GM19328 (cell line): ENCODE measurements around the gene NOTCH2.
"Not testable (repeated sequence)": the region's sequence is repeated elsewhere in the genome, so short reads cannot be mapped to it uniquely, and the experiment has no call there.

Experiments used
- ATAC-seq: cut with Tn5 transposase; IDR thresholded peaks from one replicate; pipeline ENCODE4 v1.9.1; 2021; ENCODE audit warnings: mild to moderate bottlenecking, moderate library complexity; ENCODE audit not compliant: unreplicated experiment

The NOTCH2 gene

DNA sequence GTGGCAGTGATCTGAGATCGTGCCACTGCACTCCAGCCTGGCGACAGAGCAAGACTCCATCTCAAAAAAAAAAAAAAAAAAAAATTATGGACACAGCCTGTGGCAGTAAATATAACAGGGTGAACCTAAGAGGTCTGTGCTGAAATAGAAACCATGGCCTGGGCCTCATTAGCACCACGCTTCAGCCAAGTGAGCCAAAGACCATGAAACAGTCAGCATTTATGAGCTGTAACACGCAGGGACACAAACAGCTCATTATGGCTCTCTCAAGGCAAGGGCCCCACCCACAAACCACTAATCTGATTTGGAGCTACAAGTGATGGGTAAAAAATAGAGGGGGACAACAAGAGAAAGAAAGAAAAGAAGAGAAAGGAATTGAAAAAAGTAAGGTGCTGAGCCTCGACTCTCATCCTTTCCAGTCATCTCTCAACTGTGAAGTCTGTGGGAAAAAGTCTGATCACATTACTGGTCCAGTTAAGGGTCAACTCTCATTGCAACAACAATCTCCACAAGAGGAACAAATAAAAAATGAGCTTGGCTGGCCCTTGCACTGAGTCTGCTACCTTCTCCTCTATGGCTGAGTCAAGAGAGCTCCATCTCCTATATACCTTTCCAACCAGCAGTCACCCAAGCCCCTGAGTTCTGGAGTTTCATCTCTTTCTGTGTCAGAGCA lies 93.7 kb downstream of the NOTCH2 start:
- ATAC-seq: not testable (repeated sequence)

DNA sequence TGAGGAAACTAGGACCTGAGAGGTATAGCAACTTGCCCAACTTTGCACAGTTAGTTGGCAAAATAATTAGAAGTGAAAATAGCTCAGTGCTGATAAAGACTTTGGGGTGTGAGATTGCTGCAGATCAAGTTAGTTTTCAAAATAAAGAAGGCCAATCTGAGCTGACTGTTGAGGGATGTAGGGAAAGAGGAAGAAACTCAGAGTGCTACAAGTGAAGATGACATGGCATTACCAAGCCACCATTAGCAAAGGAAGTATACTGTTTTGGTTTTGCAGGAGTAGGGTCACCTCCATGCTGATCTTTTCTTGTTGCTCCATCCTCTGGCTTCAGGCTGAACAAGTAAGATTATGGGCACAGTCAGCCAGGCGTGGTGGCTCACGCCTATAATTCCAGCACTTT lies 94.5 kb downstream of the NOTCH2 start:
- ATAC-seq: no peak

DNA sequence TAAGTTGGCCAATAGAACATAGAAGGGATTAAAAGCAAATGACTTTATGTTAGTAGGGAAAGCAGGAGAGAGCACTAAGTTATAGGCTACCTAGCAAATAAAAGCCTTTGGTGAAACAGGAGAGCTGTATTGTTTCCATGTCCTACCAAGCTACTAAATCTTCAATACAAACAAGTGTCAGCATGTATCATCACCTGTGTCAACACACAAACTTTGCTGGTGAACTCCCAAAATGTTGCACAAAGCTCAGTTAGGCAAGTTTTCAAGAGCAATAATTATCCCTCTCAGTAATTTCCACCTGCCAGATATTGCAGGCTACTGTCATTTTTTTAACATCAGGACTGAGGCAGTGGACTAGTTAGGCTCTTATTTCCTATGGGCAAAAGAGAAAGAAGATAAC lies 95.4 kb downstream of the NOTCH2 start:
- no peak for ATAC-seq

DNA sequence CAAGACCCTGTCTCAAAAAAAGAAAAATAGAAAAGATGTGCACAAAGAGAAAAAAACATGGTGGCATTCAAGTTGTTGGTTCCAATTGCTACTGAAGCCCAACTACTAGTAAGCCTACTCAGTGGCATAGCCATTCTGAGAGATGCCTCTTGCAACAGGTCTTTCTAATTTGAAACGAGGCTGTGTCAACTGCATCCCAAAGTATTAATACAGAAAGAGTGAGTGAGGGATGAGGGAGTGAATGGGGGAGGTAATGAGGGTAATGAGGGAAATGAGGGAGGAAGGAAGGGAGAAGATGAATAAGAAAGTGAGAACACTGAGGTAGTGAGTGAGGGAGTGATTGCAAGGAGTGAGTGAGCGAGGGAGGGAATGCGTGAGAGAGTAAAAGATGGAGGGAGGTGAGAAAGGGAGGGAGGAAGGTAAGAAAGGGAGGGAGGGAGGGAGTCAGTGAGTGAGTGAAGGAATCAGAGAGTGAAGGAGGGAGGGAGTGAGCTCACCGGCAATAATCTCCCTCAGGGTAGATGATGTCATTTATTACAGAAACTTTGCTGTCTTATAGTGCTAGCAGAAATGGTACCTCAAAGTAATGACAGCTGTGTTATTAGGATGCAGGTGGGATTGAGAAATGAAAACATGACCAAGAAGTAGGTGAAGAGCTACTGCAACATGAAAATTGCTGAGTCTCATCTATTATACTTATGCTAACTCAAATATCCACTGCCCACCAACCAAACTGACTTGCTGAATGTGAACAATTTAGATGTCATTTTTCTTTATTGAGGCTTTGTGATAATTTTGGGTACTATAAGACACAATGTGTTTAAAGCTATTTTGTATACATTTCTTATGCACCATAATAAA lies 97.5 kb downstream of the NOTCH2 start:
- no peak for ATAC-seq

DNA sequence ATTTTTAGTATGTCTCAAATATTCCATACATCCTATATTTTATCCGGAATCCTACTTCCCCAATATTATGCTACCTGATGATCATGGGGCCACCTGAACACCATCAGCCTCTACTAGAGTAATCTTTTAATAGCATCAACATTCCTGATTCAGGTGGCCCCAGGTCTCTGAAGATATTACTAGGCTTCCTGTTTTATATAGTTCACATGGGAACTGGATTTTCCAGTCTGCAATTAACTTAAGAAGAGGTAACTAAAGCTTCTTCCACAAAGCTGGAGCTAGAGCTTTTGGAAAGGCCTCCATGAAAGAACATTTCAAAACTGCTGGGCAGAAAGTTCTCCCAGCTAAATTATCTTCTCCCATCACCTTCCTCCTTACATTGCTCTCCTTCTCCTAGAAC lies 100.9 kb downstream of the NOTCH2 start:
- no peak for ATAC-seq

DNA sequence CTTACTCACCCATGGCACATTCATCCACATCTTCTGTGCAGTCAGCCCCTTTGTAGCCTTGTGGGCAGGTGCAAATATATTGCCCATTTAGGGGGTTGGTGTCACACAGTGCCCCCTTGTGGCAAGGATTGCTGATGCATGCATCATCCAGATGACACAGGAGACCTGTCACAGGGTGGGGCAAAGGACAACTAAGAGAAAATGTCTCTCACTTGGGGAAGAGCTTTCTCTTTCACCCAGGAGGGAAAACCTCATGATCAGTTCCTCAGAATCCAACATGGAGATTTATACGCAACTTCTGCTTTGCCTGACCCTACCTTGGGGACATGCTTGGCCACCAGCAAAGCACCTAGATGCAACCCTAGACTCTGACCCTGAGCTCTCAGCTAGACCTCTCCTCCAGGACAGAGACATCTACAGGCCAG lies 101.4 kb downstream of the NOTCH2 start:
- ATAC-seq: peak; percentile 83

DNA sequence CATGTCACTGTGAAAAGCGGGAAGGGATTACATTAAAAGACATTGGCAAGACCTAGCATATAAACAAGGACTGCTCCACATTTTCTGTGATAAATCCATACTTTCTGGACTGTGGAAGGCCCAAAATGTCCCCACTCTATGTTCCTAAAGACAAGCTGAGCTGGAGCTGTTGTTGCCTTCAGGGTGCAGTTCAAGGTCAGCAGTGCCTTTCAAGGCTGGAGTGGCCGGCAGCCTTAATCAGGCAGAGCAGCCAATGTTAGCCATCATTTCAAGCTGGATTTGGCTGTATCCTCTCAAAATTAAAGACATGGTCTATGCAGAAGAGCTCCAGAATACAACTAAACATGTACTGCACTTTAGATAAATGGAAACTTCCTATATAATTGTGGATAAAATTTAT lies 102.8 kb downstream of the NOTCH2 start:
- ATAC-seq: no peak

DNA sequence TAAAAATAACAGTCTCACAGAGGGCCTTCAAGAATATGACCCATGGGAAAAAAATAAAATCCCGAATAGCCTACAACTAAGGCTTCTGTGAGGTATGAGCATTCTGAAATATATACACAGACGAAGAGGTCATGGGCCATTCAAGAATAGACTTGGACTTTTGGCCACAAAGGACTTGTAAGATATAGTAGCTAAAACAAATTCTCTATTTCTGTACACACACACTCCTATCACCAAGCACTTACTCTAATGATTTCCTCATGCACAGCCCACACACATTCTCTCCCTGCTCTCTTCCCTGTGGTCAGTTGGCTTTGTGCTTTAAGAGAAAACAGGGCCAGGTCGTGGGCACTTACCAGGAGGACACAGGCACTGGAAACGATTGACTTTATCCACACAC lies 103.4 kb downstream of the NOTCH2 start:
- ATAC-seq: no peak

DNA sequence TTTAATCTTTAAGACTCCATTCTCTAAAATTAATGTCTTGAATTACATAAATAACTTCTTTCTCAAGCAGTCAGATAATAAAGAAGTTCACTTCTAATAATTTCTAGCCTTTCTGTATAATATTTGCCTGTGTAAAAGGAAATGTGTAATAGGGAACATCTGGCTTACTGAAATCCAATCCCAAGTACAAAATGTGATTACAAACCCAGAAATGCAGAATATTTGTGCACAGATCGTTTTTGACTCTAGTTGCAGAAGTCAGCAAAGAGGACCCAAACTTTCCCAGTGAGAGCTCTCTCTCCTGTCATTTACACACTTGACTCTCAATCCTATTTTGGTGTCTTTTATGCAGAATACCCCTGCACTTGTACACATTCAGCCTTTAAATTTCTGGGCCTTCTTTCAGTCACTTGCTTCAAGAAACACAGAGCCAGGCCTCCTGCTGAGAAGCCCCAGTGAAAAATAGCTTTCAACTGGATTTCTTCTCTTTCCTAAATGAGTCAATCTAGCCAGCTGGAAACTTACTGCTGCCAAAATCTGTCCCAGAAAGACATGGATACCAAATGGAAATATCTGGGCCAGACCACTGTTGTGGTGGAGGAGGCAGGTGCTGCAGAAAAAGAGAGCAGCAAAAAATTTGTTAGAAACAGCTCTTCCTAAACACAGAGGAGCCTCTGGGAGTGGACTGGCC lies 104.6 kb downstream of the NOTCH2 start:
- ATAC-seq: no peak

DNA sequence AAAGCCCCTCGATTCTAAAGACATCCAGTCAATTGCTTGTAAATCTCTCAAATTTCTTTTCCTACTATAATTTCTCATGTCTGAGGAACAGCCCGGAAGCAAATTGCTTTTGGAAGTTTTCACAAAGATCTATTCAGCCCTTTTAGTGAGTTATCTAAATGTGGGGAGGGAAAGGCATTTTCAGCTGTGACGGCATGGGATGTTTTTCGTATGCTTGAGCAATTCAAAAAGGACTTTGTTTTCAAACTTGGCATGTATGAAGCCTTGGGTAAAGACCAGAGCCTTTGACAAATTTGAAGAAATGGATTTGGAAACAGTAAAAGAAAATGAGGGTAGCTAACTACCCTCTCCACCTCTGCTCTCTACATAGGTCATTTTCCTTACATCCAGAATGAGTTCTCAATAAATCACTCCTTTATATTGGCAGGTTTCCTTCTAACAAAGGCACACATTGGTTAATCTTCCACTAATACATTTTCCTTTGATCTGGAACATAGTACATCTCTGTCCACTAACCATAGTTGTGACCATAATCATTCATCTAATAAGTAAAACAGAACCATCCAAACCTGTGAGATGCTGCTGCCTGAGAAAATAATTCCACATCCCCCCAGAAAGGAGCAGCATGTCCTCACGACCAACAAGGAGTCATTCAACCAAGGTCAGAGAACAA lies 107.0 kb downstream of the NOTCH2 start:
- ATAC-seq: no peak

DNA sequence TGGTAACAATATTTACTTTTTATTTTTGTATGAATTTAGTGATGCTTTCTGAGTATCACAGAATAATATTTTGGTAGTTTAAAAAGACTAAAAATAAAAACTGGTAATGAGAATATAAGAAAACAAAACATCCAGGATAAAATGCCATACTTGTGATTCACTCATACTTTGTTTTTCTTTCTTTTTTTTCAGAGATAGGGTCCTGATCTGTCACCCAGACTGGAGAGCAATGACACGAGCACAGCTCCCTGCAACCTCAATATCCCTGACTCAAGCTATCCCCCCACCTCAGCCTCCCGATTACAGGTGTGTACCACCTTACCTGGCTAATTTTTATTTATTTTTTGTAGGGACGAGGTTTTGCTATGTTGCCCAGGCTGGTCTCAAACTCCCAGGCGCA lies 109.0 kb downstream of the NOTCH2 start:
- no peak for ATAC-seq

DNA sequence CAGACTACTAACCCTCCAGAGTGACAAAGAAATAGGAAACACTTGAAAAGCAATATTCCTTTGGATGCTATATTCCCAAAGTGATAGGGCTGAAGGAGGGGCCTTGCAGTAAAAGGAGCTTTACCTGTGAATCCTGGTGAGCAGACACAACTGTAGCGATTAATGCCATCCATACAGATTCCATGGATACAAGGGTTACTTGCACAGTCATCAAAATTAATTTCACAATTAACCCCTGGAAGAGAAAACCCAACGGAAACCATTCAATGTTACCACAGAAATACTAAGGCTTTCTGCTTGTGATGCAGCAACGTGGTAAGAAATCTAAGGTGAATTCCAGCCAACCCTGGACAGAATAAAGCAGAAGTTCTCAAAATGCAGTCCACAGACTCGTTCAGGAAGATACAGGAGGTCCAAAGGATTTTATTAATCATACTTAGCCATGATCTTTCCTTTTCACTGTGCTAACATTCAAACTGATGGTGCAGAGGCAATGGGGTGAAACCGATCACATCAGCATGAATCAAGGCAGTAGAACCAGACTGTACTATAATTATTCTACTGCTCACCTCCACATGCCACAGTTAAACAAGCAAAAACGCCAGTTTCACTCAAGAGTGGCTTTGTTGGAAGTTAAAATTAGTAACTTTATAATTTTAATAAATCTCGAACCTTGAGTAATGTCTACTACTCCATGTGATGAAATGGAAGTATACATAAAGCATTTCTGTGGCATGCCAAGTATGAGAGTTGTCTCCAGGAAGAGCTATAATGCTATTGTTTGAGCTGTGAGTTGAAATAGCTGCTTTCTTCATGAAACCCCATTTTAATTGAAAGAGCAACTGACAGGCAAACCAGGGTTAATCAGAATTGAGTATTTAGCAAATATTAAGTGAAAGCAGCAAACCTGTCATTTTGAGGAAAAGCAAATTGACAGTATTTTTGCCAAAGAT lies 109.9 kb downstream of the NOTCH2 start:
- ATAC-seq: no peak

DNA sequence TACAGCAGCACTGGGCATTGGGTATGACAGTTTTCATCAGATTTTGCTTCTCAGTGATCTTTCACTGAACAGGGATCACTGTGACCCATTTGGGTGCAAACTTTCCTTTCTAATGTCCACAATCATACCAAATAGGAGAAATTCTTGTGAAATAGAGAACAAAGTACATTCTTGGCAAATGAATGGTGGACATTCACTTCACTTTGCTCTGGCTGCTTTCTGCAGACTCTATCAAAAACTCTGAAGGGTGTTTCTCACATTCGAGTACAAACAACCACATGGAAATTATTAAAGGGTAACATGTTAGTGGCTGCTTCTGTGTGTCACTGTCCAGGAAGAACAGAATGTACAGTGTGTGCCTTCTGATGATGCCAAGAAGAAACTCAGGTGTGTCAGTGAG lies 111.2 kb downstream of the NOTCH2 start:
- ATAC-seq: no peak

DNA sequence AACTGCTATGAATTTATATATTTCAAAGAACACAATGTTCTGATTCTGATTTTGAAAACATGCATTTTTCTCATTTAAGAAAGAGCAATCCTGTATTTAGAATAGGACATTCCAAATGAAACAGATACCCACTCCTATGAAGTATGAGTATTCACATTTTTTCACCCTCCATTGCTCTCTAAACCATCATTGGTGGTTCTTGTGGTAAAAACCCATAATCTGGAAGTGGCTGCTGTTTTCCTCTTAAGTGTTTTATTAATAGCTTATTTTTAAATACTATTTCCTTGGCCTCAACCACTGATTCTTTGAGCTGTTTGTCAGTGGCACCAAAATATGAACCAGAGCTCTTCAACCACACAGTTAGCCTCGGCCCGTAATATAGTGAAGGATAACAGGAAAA lies 113.2 kb downstream of the NOTCH2 start:
- no peak for ATAC-seq

DNA sequence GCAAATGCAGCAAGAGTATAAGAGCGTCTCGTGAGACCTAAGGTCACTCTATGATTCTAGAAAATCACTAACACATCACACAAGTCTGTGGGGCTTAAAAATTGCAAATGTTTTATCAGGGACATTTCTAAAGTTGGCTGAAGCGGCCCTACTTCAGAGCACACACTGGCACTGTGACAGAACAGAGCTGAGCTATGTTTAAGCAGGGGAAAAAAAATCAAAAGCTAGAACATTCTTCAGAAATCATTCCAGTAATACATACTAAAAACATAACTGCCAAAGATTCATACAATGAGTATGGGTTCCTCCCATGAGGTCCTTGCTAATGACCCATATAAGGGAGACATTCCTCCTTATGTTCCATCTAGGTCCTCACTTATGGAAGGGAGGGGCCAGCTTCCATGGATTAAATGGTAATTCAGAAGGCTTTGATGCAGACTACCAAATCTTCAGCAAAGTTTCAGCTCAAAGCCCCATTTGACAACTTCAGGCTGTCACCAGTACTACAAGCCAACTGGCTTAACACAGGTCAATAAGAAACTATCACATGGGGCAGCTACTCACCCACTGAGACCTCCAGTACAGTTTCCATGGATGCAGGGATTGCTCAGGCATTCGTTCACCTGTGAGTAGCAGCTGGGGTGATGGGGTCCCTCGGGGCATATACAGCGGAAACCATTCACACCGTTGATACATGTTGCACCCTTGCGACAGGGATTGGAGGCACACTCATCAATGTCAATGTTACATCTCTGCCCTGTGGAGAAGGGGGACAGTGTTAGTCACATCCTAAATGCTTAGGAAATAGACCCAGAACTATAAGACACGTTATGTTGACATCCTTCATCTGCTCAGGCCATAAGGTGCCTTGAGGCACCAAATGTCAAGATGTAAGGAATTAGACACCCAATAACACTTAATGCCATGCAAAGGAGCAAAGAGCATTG lies 114.7 kb downstream of the NOTCH2 start:
- ATAC-seq: no peak

DNA sequence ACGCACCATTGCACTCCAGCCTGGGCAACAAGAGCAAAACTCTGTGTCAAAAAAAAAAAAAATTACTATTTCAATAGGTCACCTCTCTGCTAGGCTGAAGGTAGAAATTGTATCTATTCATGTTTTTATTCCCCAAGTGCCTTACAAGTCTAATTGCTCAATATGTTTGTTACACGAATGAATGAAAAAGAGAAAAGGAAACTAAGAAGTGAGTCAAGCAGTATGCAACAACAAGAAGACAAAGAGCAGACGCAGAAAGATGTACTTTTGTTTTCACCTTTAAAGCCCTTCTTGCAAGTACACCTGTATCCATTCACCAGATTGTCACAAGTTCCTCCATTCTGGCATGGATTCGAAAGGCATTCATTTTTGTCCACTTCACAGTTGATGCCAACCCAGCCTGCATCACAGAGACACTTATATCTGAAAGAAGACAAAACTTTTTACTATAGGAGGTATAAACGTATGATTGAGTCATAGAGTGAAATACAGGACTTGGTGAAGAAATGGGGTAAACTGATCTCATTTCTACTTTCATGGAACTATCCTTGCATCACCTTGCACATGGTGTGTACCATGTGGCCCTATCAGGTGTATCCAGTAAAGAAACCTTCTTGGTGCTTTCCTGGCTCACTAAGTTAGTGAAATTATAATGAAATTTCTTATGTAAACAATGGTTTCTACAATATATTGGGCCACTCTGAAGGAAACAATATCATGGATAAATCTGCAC lies 116.0 kb downstream of the NOTCH2 start:
- ATAC-seq: no peak

DNA sequence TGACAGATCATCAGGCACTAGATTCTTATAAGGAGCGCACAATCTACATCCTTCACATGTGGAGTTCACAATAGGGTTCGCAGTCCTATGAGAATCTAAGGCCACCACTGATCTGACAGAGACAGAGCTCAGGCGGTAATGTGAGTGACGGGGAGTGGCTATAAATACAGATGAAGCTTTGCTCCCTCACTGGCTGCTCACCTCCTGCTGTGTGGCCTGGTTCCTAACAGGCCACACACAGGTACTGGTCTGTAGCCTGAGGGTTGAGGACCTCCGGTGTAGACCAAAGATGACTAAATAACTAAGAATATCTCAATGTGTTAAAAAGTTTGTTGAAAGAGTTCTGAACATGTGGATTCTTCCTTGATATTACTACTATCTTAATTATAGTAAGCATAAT lies 117.0 kb downstream of the NOTCH2 start:
- ATAC-seq: no peak
